CD4-positive, alpha-beta T cell treated with Interleukin-1 beta for 1 hour (primary cell): ENCODE results near the gene UBTF.
A peak's percentile ranks its signal among the peaks of the same experiment; 100 is the strongest.

Experiments
- DNase-seq, 2 donors: peaks; one replicate each; pipeline ENCODE4 v3.0.0-alpha.2; 2020 to 2022

Gene UBTF

DNA sequence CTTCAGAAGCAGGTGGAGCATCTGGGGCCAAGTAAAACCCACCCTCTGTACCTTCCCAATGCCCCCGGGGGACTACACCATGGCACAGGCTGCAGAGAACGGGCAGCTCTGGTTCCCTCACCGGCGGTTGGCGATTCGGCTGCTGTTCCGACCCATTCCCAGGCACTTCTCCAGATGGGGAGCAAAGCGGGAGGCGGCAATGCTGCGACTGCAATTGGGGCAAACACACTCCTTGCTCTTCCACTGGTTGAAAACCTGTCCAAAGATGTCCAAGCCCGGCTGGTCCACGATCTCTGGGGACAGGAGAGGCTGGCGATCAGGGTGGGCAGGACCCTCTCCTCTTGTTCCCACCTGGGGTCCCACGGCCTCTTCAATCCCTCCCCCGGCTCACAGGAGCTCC lies 22.4 kb downstream of the UBTF start:
- DNase-seq, result no peak

DNA sequence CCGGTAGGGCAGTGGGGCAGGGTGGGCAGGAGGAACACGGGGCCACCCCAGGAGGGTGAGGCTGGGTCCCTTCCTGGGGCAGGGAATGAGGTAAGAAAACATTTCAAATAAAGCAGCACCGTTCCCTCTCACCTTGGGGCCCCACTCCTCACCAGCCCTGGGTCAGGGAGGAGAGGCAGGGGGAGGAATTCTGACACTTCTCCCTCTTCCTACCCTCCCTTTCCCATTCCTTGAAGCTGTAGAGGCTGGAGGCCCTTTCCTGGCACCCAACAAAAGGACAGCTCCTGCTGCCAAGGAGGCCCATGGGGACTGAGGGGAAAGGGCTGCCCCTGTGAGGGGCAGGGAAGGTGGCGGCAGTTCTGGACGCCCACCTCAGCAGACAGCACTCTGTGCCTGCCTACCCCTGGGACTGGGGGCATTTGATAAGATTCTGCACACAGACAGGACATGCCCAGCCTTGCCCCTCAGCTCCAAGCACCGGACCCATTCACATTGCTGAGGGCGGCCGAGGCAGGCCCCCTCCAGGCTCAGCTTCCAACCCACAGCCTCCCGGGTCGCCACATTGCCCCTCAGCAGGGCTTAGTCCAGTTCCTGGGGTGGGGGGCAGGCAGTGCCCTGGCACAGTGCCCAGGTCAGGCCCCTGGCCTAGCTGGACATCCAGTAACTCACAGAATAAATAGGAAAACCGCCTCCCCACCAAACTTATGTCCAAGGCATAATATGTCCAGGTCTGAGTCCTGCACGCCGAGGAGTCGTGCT lies 26.0 kb downstream of the UBTF start:
- no peak for DNase-seq

DNA sequence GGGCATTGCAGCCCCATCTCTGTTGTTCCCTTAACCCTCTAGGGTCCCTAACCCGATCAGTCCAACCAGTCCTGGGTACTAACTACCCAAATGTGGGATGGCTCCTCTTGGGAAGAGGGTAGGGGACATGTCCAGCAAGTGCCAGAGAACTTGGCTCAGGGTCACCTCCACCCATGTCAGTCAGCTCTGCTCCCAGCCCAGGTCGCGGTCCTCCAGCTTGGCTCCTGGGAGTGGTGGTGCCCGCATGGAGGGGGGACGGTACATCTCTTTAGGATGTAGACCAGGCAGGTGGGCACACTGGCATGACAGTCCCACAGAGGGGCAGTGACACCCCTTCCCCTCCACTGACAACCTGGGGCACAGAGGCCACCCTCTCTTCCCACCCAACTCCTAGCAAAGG lies 26.7 kb downstream of the UBTF start:
- no peak for DNase-seq

DNA sequence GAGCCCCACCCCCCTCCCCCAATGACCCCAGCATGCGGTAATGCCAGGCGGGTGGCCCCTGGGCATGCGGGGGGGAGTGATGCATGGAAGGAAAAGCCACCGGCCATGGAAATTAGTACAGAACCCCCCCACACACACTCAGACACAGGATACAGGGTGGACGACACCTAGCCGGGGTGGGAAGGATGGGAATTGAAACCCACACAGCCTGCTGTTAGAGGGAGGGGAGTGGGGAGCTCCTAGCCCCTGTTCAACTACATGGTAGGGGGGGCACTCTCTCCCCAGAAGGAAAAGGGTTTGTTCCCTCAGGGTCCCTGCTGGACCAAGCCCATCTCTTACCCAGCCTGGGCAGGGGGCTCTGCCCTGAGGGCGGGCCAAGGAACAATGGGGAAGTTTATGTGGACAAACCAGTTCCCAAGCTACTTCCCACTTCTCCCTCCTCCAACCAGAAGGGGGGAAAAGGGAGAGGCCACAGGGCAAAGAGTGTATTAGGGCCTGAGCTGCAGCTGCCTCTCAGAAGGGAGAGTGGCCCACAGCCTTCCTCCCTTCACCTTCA lies 27.5 kb downstream of the UBTF start:
- no peak for DNase-seq

DNA sequence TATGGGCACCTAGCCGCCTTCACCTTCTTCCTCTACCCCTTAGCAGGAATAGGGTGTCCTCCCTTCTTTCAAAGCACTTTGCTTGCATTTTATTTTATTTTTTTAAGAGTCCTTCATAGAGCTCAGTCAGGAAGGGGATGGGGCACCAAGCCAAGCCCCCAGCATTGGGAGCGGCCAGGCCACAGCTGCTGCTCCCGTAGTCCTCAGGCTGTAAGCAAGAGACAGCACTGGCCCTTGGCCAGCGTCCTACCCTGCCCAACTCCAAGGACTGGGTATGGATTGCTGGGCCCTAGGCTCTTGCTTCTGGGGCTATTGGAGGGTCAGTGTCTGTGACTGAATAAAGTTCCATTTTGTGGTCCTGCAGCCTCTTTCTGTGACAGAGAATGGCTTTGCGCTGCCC lies 28.1 kb downstream of the UBTF start:
- DNase-seq, result no peak

DNA sequence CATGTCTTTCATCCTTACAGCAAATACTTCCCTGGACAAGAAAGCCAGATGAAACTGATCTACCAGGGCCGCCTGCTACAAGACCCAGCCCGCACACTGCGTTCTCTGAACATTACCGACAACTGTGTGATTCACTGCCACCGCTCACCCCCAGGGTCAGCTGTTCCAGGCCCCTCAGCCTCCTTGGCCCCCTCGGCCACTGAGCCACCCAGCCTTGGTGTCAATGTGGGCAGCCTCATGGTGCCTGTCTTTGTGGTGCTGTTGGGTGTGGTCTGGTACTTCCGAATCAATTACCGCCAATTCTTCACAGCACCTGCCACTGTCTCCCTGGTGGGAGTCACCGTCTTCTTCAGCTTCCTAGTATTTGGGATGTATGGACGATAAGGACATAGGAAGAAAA lies 29.0 kb downstream of the UBTF start:
- no peak for DNase-seq

DNA sequence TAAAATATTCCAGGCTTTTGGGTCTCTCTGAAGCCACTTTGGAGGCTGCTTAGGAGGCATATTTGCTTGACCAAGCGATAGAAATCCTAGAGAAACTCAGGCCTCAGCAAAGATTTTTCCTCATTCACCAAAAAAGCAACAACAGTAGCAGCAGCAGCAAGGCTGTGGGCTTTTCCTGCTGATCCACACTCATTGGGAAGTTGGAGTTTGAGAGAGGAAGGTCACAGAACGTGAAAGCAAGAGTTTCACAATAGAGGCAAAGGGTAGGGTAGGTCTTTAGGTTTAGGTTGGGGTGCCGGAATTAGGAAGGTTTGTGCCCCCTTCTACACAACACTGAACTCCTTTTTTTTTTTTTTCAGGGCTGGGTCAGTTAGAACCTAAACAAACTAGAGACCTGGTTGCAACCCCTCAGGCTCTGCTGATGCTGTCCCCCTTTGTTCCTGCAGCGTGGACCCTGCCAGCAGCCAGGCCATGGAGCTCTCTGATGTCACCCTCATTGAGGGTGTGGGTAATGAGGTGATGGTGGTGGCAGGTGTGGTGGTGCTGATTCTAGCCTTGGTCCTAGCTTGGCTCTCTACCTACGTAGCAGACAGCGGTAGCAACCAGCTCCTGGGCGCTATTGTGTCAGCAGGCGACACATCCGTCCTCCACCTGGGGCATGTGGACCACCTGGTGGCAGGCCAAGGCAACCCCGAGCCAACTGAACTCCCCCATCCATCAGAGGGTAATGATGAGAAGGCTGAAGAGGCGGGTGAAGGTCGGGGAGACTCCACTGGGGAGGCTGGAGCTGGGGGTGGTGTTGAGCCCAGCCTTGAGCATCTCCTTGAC lies 30.7 kb downstream of the UBTF start:
- no peak for DNase-seq

DNA sequence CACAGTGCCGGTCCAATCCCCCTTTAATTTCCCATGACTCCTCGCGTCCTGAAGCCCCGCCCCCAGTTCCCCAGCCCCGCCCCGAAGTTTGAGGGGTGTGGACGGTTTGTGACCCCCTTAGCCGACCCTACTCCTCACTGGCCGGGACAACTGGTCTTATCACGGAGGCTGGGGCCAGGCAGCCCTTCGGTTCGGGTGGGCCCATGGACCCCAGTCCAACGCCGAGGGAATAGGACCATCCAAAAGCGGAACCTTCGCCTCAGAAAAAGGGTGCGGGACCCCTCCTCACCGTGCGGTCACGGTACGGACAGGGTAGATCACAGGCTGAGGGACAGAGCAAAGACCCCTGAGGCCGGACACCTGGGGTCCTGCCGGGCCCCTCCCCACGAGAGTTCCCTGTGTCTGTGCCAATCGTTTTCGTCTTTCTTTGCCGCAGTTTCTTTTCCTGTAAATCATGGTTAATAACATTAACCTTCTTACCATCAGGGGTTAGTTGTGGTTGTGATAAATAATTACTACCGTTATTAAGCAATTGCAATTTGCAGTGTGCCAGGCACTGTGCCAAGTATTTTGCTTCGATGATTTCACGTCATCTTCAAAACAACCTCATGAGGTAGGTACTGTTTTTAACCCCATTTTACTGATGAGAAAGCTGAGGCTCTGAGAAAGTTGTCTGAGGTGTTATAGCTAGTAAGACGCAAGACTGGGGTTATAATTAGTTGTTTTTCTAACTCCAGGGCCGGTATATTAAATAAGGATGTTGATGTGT lies 32.2 kb downstream of the UBTF start:
- peak; percentile 41 to 60 for DNase-seq

DNA sequence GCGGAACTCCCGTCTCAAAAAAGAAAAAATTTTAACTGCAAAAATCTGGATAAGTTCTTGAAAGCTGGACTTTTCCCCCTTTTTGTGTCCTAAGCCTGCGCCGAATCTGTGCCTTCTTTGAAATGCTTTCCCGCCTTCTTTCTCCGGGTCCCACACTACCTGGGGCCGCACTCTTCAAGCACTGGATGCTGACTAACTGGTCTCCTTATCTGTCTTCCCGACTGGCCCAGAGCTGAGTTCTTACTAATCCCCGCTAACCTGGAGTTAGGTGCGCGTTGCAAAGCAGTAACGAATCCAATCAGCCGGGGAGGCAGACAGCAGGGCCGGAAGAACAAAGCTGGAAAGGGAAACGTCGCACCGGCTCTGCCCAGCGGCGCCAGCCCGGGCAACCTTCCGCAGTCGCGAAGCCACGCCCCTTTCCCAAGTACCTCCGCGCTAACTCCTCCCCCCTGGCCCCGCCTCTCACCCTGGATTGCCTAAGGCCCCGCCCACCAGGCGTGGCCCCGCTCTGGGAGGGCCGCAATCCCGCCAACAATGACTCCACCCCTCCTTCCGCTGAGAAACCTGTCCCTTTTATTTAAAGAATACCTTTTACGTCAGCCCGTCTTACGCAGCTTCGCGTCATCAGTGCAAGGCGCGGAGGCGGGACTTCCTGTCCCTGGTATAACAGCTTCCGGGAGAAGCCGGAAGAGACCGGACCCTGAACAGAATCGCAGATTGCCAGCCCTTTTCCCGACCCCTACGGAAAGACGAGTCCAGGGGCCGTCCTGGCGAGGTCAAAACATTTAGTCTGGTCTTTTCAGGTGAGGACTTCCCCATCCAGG lies 33.0 kb downstream of the UBTF start, which contains the start of gene TMUB2:
Gene TMUB2 (plus strand): TSS at position 666 of the 824 bp plus-strand sequence. CDS start 737 bp downstream, outside the sequence.
- DNase-seq, result peak; percentile 99

DNA sequence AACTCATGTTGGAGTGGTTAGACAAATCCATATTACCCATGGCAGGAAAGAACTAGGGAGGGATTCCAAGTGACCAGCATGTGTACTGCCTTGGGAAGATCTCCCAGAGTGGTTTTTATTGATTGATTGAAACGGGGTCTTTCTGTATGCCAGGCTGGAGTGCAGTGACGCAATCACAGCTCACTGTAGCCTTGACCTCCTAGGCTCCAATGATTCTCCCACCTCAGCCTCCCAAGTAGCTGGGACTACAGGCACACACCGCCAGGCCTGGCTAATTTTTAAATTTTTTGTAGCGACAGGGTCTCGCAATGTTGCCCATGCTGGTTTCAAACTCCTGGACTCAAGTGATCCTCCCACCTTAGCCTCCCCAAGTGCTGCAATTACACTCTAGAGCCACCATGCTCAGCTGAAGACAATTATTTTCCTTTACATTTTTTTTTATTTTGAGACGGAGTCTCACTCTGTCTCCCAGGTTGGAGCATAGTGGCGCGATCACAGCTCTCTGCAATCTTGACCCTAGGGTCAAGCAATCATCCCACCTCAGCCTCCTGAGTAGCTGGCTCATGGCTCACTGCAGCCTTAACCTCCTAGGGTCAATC lies 35.2 kb downstream of the UBTF start:
- no peak for DNase-seq

DNA sequence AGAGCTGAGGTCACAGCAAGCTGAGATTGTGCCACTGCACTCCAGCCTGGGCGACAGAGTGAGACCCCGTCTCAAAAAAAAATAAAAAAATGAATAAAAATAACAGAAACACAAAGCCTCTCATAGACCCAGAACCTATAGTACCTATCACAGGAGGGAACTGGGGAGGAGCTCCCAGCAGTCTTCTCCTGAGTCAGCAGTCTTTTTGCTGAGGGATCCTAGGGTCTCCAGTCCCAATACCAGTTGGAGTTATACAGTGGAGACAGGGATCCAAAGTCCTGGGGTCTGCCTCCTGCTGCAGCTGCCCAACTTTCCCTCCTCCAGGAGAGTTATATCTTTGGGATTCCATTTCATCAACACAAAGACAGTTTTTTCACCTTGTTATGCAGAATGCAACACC lies 36.5 kb downstream of the UBTF start:
- DNase-seq, result no peak

DNA sequence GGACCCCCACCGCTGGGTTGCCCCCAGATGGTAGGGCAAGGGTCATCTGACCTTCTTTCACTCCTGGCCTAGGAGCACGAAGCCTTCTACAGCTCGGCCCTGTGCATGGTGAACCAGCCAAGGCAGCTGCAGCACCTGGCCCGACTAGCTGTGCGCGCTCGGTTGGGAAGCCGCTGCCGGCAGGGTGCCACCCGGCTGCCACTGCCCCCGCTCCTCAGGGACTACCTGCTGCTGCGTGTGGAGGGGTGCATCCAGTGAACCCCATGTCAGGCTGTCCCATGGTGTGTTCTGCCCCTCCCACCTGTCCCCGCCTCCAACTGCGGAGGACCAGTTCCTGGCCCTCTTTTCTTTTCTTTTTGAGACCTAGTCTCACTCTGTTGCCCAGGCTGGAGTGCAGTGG lies 41.3 kb downstream of the UBTF start:
- DNase-seq, result no peak

DNA sequence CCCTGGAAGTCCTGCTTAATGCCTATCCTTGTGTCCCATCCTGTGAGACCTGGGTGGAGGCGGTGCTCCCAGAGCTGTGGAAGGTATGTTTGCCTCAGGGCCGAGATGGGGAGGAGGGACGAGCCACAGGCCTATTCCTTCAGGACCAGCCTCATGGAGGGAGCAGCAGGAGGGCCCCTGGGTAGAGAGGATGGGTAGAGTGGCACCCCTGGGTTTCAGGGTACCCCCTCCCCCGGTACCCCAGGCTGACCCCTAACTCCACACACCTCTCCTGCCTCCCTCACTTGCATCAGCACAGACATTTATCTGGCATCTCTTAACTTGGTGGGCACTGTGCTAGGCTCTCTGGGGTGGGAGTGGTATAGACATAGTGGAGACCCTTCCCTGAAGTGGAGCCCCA lies 41.8 kb downstream of the UBTF start:
- no peak for DNase-seq

DNA sequence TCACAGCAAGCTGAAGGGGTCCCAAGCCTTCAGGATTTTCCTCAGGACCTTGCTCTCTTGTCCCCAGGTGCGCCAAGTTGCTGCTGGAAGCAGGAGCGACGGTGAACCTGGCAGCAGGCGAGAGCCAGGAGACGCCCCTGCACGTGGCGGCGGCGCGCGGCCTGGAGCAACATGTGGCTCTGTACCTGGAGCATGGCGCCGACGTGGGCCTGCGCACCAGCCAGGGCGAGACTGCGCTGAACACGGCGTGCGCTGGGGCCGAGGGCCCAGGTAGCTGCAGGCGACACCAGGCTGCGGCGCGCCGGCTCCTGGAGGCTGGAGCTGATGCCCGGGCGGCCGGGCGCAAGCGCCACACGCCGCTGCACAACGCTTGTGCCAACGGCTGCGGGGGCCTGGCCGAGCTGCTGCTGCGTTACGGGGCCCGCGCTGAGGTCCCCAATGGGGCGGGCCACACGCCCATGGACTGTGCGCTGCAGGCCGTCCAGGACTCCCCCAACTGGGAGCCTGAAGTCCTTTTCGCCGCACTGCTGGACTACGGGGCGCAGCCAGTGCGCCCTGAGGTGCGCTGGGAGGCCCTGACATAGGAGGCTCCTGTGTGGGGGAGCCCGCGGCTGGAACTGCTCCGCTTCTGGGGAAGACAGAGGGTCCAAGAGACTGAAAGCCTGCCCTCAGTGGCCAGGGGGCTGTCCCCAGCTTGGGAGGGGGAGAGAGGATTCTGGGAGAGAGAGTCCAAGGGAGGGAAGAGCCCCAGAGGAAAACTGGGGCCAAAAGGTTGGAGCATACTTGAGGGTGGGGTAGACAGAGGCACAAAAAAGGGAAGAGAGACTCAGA lies 42.6 kb downstream of the UBTF start:
- DNase-seq, result no peak

DNA sequence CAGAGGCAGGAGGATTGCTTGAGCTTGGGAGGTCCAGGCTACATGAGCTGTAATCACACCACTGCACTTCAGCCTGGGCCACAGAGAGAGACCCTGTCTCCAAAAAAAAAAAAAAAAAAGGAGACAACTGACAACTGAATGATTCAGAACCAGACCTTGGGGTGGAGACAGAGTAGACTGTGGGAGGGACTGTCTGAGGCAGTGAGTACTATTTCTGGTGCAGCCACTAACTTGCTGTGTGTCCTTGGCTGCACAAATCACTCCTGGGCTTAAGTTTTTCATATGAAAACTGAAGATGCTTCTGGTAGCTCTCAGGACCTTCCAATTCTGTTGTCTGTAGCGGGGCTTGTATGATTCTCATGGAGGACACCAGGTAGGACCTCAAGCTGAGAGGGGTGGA lies 43.2 kb downstream of the UBTF start:
- no peak for DNase-seq

DNA sequence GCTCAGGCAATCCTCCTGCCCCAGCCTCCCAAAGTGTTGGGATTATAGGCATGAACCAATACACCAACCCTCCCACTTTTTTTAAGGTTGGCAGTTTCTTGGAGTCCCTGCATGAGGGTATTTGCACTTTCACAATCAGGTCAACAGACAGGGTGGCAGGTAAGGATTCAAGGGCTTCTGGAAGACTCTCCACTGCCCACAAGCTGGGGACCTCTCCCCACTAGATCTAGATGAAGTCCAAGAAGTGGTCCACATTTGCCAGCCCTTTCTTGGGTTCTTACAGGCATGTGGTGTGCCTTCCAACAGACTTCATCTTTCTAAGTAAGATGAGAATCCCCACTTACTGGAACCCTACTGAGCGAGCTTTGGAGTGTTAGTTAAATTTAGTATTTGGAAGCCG lies 45.0 kb downstream of the UBTF start:
- DNase-seq, result no peak

DNA sequence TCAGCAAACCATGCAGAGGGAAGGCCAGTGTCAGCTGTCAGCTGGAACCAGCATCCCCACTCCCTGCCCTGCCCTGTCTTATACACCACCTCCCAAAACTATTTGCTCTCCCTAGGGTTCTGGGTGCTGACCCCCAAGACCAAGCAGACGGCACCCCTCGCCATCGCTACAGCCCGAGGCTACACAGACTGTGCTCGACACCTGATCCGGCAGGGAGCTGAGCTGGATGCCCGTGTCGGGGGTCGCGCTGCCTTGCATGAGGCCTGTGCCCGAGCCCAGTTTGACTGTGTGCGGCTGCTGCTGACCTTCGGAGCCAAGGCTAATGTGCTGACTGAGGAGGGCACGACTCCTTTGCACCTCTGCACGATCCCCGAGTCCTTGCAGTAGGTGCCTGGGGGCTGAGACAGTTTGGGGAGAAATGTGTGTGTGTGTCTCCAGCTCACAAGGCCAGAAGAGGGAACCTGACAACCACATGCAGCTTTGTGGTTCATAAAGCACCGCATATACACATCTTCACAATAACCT lies 47.5 kb downstream of the UBTF start:
- DNase-seq, result no peak

DNA sequence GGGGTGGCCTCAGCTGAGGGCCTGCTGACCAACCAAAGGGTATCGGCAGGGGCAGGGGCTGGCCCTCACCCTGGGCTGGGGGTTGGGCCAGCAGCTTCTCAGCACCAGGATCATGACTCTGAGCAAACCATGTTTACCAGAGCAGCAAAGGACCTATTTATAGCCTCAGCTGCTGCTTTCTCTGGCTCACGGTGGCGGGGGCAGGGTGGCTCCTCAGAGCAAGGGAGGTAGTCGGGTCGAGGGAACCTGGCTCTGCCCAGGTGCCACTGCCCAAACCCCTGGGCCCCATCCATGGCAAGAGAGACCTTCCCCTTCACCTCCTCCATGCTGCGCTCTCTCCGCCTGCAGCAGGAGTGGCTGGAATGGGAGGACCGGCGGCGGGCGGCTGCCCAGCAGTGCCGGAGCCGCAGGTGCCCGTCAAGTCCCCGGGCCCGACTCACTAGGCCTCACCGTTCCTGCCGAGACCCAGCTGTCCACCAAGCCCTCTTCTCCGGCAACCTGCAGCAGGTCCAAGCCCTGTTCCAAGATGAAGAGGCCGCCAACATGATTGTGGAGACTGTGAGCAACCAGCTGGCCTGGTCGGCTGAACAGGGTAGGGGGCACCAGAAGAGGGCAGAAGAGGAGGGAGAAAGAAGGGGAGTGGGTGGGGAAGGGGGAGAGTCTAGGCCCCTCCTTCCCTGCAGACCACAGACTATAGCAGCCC lies 48.8 kb downstream of the UBTF start, which contains the start of gene ASB16:
Gene ASB16 (plus strand): TSS at position 206 of the 703 bp plus-strand sequence. CDS start 86 bp downstream, at position 292.
- DNase-seq, result no peak

DNA sequence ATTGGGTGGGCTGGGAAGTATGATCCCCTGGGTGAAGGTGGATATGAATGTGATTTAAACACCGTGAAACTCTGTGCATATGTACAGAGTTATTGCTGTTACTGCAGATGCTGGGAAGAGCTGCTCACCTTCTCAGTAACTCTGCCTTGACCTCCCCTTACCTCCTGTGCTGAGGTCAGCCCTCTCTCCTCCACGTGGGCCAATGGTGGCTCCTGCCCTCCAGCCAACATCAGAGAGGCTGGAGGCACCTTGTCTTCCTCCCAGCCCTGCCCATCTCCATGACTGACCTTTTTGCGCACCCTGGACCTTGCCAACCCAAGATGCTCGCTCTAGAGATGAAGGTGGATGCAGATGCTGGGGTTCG lies 49.4 kb downstream of the UBTF start:
- no peak for DNase-seq
